Mucosa of rectum (tissue), 2 donors: ENCODE data around the gene PIAS4.
A peak's percentile ranks its signal among the peaks of the same experiment; 100 is the strongest.

ENCODE experiments used
- H3K27ac ChIP-seq, 2 donors: one replicate each; pipeline ENCODE4 v1.7.0; 2013; ENCODE audit warnings: inconsistent platforms in 2 of 2, low read depth in 2 of 2, low read length in 2 of 2
- H3K27me3 ChIP-seq, 2 donors: one replicate each; pipeline ENCODE4 v1.7.0; 2013; ENCODE audit warnings: low read length in 2 of 2; ENCODE audit not compliant: control insufficient read depth in 2 of 2, insufficient read depth in 2 of 2
- H3K36me3 ChIP-seq, 2 donors: one replicate each; pipeline ENCODE4 v1.7.0; 2013; ENCODE audit warnings: low read length in 2 of 2; ENCODE audit not compliant: control insufficient read depth in 2 of 2, insufficient read depth in 2 of 2
- H3K4me1 ChIP-seq, 2 donors: one replicate each; pipeline ENCODE4 v1.7.0; 2013; ENCODE audit warnings: low read length in 2 of 2, mild to moderate bottlenecking in 1 of 2; ENCODE audit not compliant: control insufficient read depth in 2 of 2, insufficient read depth in 2 of 2
- H3K4me3 ChIP-seq, 2 donors: one replicate each; pipeline ENCODE4 v1.7.0; 2013; ENCODE audit warnings: low read length in 2 of 2
- H3K9ac ChIP-seq, 2 donors: one replicate each; pipeline ENCODE4 v1.7.0; 2013; ENCODE audit warnings: low read length in 2 of 2, low read depth in 1 of 2, mild to moderate bottlenecking in 1 of 2
- H3K9me3 ChIP-seq, 2 donors: one replicate each; pipeline ENCODE4 v1.7.0; 2013; ENCODE audit warnings: low read length in 2 of 2; ENCODE audit not compliant: control insufficient read depth in 2 of 2
- donor health status: healthy.
- donor health status: Normal muscosa, but diverticular disease.

The PIAS4 gene

DNA sequence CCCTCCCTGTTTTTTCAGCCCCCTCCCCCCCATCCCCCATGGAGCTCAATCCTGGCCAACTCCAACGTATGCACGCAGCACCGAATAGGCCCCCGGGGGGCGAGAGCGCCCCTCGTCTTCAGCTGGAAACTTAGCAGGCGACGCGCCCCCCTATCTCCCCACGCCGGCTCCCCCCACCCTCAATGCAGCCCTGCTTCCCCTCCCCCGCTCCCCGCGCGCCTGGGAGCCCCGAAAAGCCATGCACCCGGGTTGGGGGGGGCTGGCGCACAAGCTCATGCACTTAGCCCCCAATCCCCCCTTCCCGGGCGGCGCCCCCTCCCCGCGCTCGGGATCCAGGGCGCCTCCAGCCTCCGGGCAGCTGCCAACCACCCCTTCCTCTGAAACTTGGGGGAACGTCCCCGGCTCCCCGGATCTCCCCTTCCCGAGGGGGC, 58.7 kb downstream of the PIAS4 start:
- Histone ChIP-seq H3K4me3 (peak overlapping the region; percentile 65 to 80), H3K9me3 (no peaks in the 10 kb centered on the region), H3K27ac (peak overlapping the region; percentile 97), H3K4me1 (peaks cover 37% of the 10 kb centered on the region in 2 donors), H3K27me3 (no peaks in the 10 kb centered on the region), H3K36me3 (peaks cover 0 to 3% of the 10 kb centered on the region in 2 donors), H3K9ac (peak overlapping the region; percentile 75 to 87)

DNA sequence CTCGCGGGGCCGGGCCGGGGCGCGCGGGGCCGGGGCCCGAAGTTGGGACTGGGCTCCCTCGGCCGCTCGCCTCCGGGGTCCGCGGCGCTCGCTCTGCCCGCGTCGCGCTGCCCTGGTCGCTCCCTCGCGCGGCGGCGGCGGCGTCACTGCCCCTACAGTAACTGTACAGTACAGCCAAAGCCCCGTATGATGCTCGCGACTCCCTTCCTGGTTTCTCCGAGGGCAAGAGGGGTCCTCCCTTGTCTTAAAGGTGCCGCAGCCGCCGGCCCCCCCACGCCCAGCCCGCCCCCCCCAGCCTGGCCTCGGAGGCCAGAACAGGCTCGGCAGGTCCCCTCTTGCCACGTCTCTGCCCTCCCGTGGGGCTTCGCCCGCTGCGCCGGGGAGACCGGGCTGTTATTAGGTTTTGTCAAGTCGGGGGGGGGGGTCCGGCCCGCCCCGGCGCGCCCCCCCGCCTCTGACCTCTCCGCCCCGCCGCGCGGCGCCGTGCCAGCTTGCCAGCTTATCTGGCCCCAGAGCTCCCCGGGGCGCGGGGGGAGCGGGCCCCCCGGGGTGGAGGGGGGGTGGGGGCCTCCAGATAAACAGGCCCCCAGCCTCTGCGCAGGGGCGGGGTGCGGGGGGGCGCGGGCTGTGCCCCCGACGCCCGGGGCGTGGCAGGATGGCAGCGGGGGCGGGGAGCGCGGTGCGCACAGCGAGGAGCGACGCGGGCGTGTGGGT, 59.3 kb downstream of the PIAS4 start, which contains the start of gene ZBTB7A:
Gene ZBTB7A, minus strand, starts transcription at position 218 of the 714 bp plus-strand sequence. CDS start 11,667 bp downstream, outside the sequence.
- H3K27me3 ChIP-seq: no peaks in the 10 kb centered on the region
- H3K36me3 ChIP-seq: peaks cover 0 to 3% of the 10 kb centered on the region in 2 donors
- peak within 1 kb of the TSS; percentile 75 to 87 for H3K9ac ChIP-seq
- peaks cover 32% of the 10 kb centered on the region in 2 donors for H3K4me1 ChIP-seq
- H3K4me3 ChIP-seq: peak within 1 kb of the TSS; percentile 71 to 80
- H3K9me3 ChIP-seq: no peaks in the 10 kb centered on the region
- peak within 1 kb of the TSS; percentile 97 for H3K27ac ChIP-seq

DNA sequence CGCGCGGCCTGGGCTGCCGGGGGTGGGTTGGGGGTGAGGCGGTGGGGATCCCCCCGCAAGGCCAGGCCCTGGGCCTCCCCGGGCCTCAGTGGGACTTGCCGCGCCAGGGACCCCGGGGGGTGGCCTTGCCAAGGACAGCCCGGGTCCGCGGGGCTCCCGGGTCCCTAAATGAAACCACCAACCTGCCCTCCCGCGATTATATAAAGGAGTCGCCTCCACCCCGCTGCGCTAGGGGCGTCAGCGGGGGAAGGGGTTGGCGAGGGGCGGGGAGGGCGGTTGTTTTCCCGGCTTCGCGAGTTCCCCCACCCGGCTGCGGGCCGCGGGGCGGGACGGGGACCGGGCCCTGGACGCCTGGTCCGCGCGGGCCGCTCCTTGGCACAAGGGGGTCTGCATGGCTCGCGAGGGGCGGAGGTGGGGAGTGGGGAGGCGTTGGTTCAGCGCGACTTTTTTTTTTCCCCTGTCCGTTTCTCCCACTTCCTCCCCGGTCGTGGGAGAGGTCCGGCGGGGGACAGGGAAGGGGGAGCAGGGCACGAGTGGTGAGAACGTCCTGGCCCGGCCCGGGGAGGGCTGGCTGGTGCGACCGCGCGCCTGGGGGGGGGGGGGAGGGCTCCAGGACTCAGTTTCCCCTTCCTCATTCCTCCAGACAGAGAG, 60.0 kb downstream of the PIAS4 start:
- H3K4me1 ChIP-seq: peaks cover 25% of the 10 kb centered on the region in 2 donors
- H3K27me3 ChIP-seq: no peaks in the 10 kb centered on the region
- peak overlapping the region; percentile 97 for H3K27ac ChIP-seq
- H3K4me3 ChIP-seq: peak overlapping the region; percentile 62 to 71
- peaks cover 0 to under 1% of the 10 kb centered on the region in 2 donors for H3K36me3 ChIP-seq
- H3K9ac ChIP-seq: peak overlapping the region; percentile 75 to 81
- no peaks in the 10 kb centered on the region for H3K9me3 ChIP-seq

DNA sequence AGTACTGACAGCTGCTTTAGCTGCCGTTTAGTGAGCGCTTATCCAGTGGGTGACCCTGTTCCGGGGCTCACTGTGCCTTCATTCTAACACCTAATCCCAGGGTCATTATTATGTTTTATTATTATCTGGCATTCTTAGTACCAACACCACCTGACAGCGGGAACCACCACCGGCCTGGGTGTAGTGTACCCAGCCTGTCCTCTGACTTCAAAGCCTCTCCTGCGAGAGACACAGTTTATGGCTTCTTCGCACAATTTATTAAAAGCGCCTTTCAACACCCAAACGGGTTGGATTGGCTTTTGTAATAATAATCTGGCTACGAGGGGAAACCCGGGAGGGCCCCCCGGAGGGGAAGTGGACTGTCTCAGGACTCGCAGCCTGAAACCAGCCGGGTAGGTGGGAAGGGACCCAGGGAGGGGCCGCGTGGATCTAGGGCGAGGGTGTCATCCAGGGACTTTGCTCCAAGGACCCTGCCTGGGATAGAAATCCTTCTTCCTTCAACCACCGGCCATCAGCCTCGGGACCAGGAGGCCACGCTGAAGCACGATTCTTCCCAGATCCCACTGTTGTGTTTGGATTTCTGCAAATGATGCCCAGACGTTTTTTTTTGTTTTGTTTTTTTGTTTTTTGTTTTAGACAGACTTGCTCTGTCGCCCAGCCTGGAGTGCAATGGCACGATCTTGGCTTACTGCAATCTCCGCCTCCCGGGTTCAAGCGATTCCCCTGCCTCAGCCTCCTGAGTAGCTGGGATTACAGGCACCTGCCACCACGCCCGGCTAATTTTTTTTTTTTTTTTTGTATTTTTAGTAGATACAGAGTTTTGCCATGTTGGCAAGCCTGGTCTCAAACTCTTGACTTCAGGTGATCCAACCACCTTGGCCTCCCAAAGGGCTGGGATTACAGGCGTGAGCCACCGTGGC, 60.8 kb downstream of the PIAS4 start:
- Histone ChIP-seq H3K27ac (peak overlapping the region; percentile 97), H3K4me1 (peaks cover 17% of the 10 kb centered on the region in 2 donors), H3K9ac (peak overlapping the region; percentile 75 to 81), H3K9me3 (no peaks in the 10 kb centered on the region), H3K36me3 (no peaks in the 10 kb centered on the region), H3K4me3 (peak overlapping the region; percentile 62 to 71), H3K27me3 (no peaks in the 10 kb centered on the region)

DNA sequence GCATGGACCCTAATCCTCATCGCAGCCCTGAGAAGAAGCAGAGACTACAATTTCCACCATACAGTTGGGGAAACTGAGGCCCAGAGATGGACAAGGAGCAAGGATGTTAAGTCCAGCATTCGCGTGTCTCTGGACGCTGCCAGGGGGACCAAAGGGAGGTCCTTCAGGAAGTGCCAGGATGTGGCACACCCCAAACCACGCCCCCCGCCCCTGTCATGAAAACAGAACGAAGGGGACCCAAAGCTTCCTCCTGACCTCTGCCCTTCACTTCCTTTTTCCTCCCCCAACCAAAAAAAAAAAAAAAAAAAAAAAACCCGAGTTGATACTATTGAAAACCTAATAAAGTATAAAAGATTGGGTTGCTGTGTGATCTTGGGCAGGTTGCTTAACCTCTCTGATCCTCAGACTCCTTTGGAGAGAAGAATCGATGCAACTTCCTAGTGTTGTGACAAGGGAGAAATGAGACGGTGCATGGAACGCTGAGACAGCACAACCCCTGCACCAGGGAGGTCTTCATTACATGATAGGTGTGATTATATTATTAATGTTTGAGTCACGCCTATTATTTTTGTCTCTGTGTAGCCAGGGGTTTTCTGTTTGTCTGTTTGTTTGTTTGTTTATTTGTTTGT, 61.9 kb downstream of the PIAS4 start:
- Histone ChIP-seq H3K9me3 (no peaks in the 10 kb centered on the region), H3K27ac (no peak overlapping the region), H3K4me1 (peaks cover 9 to 11% of the 10 kb centered on the region in 2 donors), H3K9ac (no peak overlapping the region), H3K4me3 (no peak overlapping the region), H3K36me3 (no peaks in the 10 kb centered on the region), H3K27me3 (no peaks in the 10 kb centered on the region)

DNA sequence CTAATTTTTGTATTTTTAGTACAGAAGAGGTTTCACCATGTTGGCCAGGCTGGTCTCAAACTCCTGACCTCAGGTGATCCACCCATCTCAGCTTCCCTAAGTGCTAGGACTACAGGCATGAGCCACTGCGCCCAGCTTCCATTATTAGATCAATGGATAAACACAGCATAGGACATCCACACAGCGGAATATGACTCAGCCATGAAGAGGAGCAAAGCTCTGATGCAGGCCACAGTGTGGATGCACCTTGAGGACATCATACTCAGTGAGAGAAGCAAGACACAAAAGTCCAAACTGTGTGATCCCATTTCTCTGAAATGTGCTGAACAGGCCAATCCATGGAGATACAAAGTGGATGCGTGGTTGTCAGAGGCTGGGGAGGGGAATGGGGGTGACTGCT, 64.1 kb downstream of the PIAS4 start:
- Histone ChIP-seq H3K27ac (no peak overlapping the region), H3K4me3 (no peak overlapping the region), H3K9me3 (no peaks in the 10 kb centered on the region), H3K36me3 (no peaks in the 10 kb centered on the region), H3K9ac (no peak overlapping the region), H3K27me3 (no peaks in the 10 kb centered on the region), H3K4me1 (peaks cover 8 to 11% of the 10 kb centered on the region in 2 donors)

DNA sequence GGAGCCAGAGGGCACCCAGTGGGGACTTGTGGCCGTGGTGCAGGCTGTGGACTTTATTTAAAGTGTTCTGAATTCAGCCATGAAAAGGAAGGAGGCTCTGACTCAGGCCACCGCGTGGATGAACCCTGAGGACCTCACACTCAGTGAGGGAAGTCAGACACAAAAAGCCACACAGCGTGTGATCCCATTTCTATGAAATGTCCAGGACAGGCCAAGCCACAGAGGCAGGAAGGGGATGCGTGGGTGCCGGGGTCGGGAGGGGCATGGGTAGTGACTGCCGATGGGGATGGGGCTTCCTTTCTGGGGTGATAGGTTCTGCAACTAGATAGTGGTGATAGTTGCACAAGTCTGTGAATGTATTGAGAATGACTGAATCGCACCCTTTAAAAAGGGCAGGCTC, 67.8 kb downstream of the PIAS4 start:
- Histone ChIP-seq H3K4me3 (no peak overlapping the region), H3K4me1 (peaks cover 9 to 19% of the 10 kb centered on the region in 2 donors), H3K36me3 (no peaks in the 10 kb centered on the region), H3K27ac (no peak overlapping the region), H3K9me3 (no peaks in the 10 kb centered on the region), H3K9ac (no peak overlapping the region), H3K27me3 (no peaks in the 10 kb centered on the region)

DNA sequence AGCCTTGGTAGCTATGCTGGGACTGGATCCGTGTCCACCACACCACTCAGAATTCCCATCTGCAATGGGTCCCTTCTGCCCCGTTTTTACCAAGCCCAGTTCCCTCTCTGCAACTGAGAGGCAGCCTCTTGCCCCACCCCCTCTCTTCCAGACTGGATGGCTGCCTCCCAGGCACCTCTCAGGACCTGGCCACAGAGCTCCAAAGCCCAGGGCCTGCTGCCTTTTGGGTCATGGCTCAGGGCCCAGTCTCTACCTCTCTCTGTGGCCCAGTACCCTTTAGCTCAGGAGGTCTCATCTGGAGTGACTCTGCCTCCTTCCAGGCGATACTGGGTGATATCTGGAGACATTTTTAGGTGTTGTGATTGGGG, 69.5 kb downstream of the PIAS4 start:
- Histone ChIP-seq H3K27me3 (no peaks in the 10 kb centered on the region), H3K9me3 (no peaks in the 10 kb centered on the region), H3K27ac (peak overlapping the region; percentile 91 to 95), H3K4me3 (no peak overlapping the region), H3K4me1 (peaks cover 9 to 21% of the 10 kb centered on the region in 2 donors), H3K36me3 (no peaks in the 10 kb centered on the region), H3K9ac (no peak overlapping the region)

DNA sequence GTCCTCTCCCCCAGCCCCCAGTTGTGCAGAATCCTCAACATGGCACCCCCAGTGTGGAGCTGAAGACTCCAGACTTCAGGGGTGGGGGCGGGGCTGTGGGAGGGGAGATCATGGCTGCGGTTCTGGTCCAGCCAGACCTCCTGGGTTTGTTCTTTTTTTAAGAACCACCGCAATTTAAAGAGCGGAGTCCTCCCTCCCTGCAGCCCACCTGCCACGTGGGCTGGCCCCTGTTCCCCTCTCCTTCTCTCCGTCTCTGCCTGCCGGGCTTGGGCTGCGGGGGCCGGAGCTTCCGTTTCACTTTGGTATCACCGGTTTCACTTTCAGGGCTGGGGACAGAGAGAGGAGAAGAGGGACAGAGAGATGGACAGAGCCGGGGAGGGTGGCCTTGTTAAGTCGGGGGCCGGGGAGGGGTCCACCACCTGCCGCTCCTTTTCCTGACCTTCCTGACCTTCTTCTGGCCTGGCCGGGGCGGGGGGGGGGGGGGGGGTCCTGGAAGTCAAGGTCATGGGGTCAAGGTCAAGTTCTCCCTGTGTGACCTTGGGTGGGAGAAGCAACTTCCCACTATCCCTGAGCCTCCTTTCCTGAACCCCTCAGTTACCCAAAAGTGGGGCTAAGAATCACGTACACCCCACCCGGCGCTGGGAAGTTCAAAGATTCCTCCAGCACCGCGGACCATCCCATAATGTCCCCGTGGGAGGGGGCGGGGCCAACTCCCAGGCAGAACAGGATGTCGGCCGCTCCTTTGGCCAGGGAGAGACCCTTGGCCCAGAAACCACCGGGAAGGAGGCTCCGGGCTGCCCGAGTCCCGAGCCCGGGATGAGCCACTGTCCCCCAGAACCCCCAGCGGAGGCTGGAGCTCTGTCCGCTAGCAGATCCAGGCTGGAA, 70.5 kb downstream of the PIAS4 start:
- no peaks in the 10 kb centered on the region for H3K36me3 ChIP-seq
- H3K4me1 ChIP-seq: peaks cover 9 to 21% of the 10 kb centered on the region in 2 donors
- H3K27me3 ChIP-seq: no peaks in the 10 kb centered on the region
- peak overlapping the region; percentile 72 to 73 for H3K4me3 ChIP-seq
- no peaks in the 10 kb centered on the region for H3K9me3 ChIP-seq
- peak overlapping the region; percentile 63 to 68 for H3K9ac ChIP-seq
- peak overlapping the region; percentile 91 to 95 for H3K27ac ChIP-seq
